Measurements from ENCODE around the gene LIG1. TPM values are rescaled to one million over a fixed set of nuclear protein-coding genes. Genes with fewer than 3 reads are reported as not detected.
A peak's percentile ranks its signal among the peaks of the same experiment; 100 is the strongest.

The LIG1 gene
- total RNA-seq, 2 experiments from 2014 or later = 172 to 279 TPM

- H3K36me3 ChIP-seq (ENCODE audit: insufficient read depth, low read length) = peaks cover 95% of the 10 kb centered on the region
- H3K4me1 ChIP-seq (ENCODE audit: insufficient read depth, low read length, poor library complexity, severe bottlenecking) = no peaks in the 10 kb centered on the region
- ChIA-PET CTCF (ENCODE audit: unreplicated experiment) (no interaction called here), POLR2A (no interaction called here)
- H2AFZ ChIP-seq (ENCODE audit: low read length) = no peak overlapping the region
- no peak overlapping the region for H3K27ac ChIP-seq (ENCODE audit: low read depth, low read length, poor library complexity, severe bottlenecking)
- no peaks in the 10 kb centered on the region for H3K9me2 ChIP-seq (ENCODE audit: insufficient read depth, low read length)
- no peak overlapping the region for H3K4me2 ChIP-seq (ENCODE audit: low read length)
- no peaks in the 10 kb centered on the region for H3K9me3 ChIP-seq (ENCODE audit: low read length)
- no peaks in the 10 kb centered on the region for H4K20me1 ChIP-seq (ENCODE audit: insufficient read depth, low read length)
- no TSS peak for BruUV-seq (replicated peaks)
- TF ChIP-seq EZH2phosphoT487 (IDR thresholded peaks at IDR 0.05; ENCODE audit: borderline replicate concordance, low read depth, low read length) (no peak), CTCF (conservative IDR thresholded peaks at IDR 0.05; ENCODE audit: low read length) (no peak)
- H3K4me3 ChIP-seq (ENCODE audit: low read depth, low read length, poor library complexity, severe bottlenecking) = no peak overlapping the region
- no peak for DNase-seq (ENCODE audit: low spot score)
- intact Hi-C loops (cut with micrococcal nuclease; ENCODE audit: unreplicated experiment) = no loop called here
- H3K79me2 ChIP-seq (ENCODE audit: insufficient read depth, low read depth, low read length) = no peaks in the 10 kb centered on the region
Measured at GRCh38 chr19:48133094-48133493, 37.0 kb downstream of the LIG1 start.

GRCh38 chr19:48127561-48127960 is 42.6 kb downstream of the LIG1 start:
- Histone ChIP-seq H3K9me2 (ENCODE audit: insufficient read depth, low read length) (no peaks in the 10 kb centered on the region), H3K4me2 (ENCODE audit: low read length) (no peak overlapping the region), H2AFZ (ENCODE audit: low read length) (no peak overlapping the region), H3K27ac (ENCODE audit: low read depth, low read length, poor library complexity, severe bottlenecking) (no peak overlapping the region), H3K4me3 (ENCODE audit: low read depth, low read length, poor library complexity, severe bottlenecking) (no peak overlapping the region), H3K36me3 (ENCODE audit: insufficient read depth, low read length) (peaks cover 97% of the 10 kb centered on the region), H3K4me1 (ENCODE audit: insufficient read depth, low read length, poor library complexity, severe bottlenecking) (no peaks in the 10 kb centered on the region), H3K79me2 (ENCODE audit: insufficient read depth, low read depth, low read length) (no peaks in the 10 kb centered on the region), H4K20me1 (ENCODE audit: insufficient read depth, low read length) (no peaks in the 10 kb centered on the region), H3K9me3 (ENCODE audit: low read length) (no peaks in the 10 kb centered on the region)
- intact Hi-C loops (cut with micrococcal nuclease; ENCODE audit: unreplicated experiment) = no loop called here
- TF ChIP-seq EZH2phosphoT487 (IDR thresholded peaks at IDR 0.05; ENCODE audit: borderline replicate concordance, low read depth, low read length) = no peak
- TF ChIP-seq CTCF (conservative IDR thresholded peaks at IDR 0.05; ENCODE audit: low read length) = no peak
- DNase-seq (ENCODE audit: low spot score) = no peak
- no TSS peak for BruUV-seq (replicated peaks)
- POLR2A ChIA-PET = no interaction called here
- CTCF ChIA-PET (ENCODE audit: unreplicated experiment) = no interaction called here

- Histone ChIP-seq H3K27ac (ENCODE audit: low read depth, low read length, poor library complexity, severe bottlenecking) (no peak overlapping the region), H2AFZ (ENCODE audit: low read length) (no peak overlapping the region), H3K9me3 (ENCODE audit: low read length) (no peaks in the 10 kb centered on the region), H3K9me2 (ENCODE audit: insufficient read depth, low read length) (no peaks in the 10 kb centered on the region), H3K4me1 (ENCODE audit: insufficient read depth, low read length, poor library complexity, severe bottlenecking) (no peaks in the 10 kb centered on the region), H3K4me3 (ENCODE audit: low read depth, low read length, poor library complexity, severe bottlenecking) (no peak overlapping the region), H3K4me2 (ENCODE audit: low read length) (no peak overlapping the region), H3K36me3 (ENCODE audit: insufficient read depth, low read length) (peaks cover 95% of the 10 kb centered on the region), H4K20me1 (ENCODE audit: insufficient read depth, low read length) (no peaks in the 10 kb centered on the region), H3K79me2 (ENCODE audit: insufficient read depth, low read depth, low read length) (no peaks in the 10 kb centered on the region)
- TF ChIP-seq CTCF (conservative IDR thresholded peaks at IDR 0.05; ENCODE audit: low read length) (no peak), EZH2phosphoT487 (IDR thresholded peaks at IDR 0.05; ENCODE audit: borderline replicate concordance, low read depth, low read length) (no peak)
- TSS peak; percentile 53 for BruUV-seq (replicated peaks)
- ChIA-PET CTCF (ENCODE audit: unreplicated experiment) (no interaction called here), POLR2A (interaction anchor here (0.5 kb wide), 1 partner anchor 135 kb away, joined by 3 read pairs; no protein-coding TSS in a partner anchor)
- intact Hi-C loops (cut with micrococcal nuclease; ENCODE audit: unreplicated experiment) = no loop called here
- DNase-seq (ENCODE audit: low spot score) = no peak
Measured at GRCh38 chr19:48123907-48124651, 46.1 kb downstream of the LIG1 start.
